Stomach (tissue), 4 donors: Measurements from ENCODE around the gene NFATC2.

Source experiments
- CTCF ChIP-seq, 7 experiments: fragments of 450-650 bp in 4 of 7; fragments of 200-600 bp in 3 of 7; sonication (generic) in 3 of 7; IDR thresholded peaks; one replicate each; pipeline ENCODE4 v1.5.1; 2016 to 2019; ENCODE audit warnings: antibody characterized with exemption in 7 of 7, control low read depth in 2 of 7, mild to moderate bottlenecking in 1 of 7
- EP300 ChIP-seq: sonication (generic); formaldehyde crosslinking; IDR thresholded peaks from one replicate; pipeline ENCODE4 v1.6.1; 2017; ENCODE audit warnings: antibody characterized with exemption
- POLR2A ChIP-seq, 4 donors: fragments of 450-650 bp; IDR thresholded peaks; one replicate each; pipeline ENCODE4 v1.6.1; 2016; ENCODE audit warnings: antibody characterized with exemption in 4 of 4, control low read depth in 2 of 4, mild to moderate bottlenecking in 1 of 4, moderate library complexity in 1 of 4
- POLR2AphosphoS5 ChIP-seq, 3 donors: sonication (generic); formaldehyde crosslinking; IDR thresholded peaks; one replicate each; pipeline ENCODE4 v1.6.1; 2016; ENCODE audit warnings: antibody characterized with exemption in 3 of 3

DNA sequence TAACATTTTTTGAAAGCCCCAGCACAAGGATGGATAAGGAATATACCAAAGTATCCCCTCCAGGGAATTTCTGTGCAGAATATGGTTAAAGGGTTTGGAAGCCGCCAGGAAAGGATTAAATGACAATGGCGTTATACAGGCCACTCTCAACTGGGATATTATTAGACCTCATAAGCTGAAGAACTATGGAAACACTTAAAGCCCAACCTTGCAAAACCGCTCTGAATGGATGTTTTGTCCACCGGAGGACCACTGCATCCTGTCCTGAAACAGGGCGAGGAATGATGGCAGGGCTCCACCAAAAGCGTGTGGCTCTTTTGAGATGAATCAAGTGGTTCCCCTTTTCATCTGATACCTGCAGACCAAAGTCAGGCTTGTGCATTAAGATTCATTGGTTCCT, 32.4 kb downstream of the NFATC2 start:
- no peak for TF ChIP-seq POLR2AphosphoS5 (IDR thresholded peaks at IDR 0.05)
- TF ChIP-seq CTCF (IDR thresholded peaks at IDR 0.05): no peak
- no peak for TF ChIP-seq EP300
- TF ChIP-seq POLR2A (IDR thresholded peaks at IDR 0.05): no peak
